ENCODE measurements around the gene TRIM47.

DNA sequence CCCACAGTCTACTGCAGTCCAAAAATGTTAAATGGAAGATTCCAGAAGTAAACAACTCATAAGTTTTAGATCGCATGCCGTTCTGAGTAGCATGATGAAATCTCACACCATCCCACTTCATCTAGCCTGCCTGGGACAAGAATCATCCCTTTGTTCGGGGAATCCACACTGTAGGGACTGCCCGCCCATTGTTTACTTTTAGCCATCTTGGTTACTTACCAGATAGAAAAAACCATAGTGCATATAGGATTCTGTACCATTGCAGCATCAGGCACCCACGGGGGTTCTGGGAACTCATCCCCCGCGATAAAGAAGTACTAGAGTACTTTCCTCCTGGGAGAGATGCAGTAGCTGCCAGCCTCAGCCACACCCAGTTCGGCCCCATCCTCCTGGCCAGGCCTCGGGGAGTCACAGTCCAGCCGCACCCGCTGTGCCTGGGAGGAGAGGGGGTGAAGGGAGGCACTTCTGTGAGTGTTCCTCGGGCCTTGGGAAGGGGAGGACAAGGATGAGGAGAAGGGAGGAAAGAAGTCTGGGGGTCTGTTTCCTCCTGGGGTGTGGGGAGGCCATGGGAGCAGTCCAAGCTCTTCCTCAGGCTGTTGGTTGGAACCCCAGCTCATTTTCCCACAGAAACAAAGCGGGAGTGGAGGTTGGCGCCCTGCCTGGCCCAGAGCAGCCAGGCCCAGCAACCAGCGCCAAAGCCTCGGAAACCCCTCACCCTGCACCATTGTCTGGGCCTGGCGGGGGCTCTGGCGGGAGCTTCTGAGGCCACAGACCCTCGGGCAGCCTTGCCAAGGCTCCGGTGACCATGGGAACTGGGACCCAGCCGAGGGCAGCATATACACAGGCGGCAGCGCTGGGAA, 8.9 kb downstream of the TRIM47 start:
- TF ChIP-seq EZH2 (IDR thresholded peaks at IDR 0.05; ENCODE audit: borderline replicate concordance, low read depth, low read length, poor library complexity, severe bottlenecking): no peak
- TF ChIP-seq, protein P1, sequence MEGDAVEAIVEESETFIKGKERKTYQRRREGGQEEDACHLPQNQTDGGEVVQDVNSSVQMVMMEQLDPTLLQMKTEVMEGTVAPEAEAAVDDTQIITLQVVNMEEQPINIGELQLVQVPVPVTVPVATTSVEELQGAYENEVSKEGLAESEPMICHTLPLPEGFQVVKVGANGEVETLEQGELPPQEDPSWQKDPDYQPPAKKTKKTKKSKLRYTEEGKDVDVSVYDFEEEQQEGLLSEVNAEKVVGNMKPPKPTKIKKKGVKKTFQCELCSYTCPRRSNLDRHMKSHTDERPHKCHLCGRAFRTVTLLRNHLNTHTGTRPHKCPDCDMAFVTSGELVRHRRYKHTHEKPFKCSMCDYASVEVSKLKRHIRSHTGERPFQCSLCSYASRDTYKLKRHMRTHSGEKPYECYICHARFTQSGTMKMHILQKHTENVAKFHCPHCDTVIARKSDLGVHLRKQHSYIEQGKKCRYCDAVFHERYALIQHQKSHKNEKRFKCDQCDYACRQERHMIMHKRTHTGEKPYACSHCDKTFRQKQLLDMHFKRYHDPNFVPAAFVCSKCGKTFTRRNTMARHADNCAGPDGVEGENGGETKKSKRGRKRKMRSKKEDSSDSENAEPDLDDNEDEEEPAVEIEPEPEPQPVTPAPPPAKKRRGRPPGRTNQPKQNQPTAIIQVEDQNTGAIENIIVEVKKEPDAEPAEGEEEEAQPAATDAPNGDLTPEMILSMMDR (conservative IDR thresholded peaks at IDR 0.05; ENCODE audit: low read depth, low read length): no peak

Data from A673 (cell line).